BE2C (cell line): ENCODE results near the gene EMP2.

ENCODE experiments used
- DNase-seq: peaks from one replicate; pipeline ENCODE4 v3.0.0-alpha.2; 2020
- H3K27me3 ChIP-seq: fragments of 250-450 bp; sonication (Bioruptor Pico); 2 replicates; pipeline ENCODE4 v1.5.1; 2020; ENCODE audit warnings: mild to moderate bottlenecking
- H3K36me3 ChIP-seq: fragments of 250-450 bp; sonication (Bioruptor Pico); 2 replicates; pipeline ENCODE4 v1.5.1; 2020; ENCODE audit warnings: mild to moderate bottlenecking
- H3K4me1 ChIP-seq: fragments of 250-450 bp; sonication (Bioruptor Pico); 2 replicates; pipeline ENCODE4 v1.5.1; 2020
- H3K4me3 ChIP-seq: 2 replicates; pipeline ENCODE4 v1.5.1; 2011; ENCODE audit warnings: low read depth, low read length
- H3K9me3 ChIP-seq: fragments of 250-450 bp; sonication (Bioruptor Pico); 2 replicates; pipeline ENCODE4 v1.5.1; 2020
- CTCF ChIP-seq: IDR thresholded peaks from 2 replicates; pipeline ENCODE4 v1.5.1; 2012; ENCODE audit warnings: mild to moderate bottlenecking, low read depth, low read length

EMP2 gene

GRCh38 chr16:10529895-10530669 is 50.3 kb downstream of the EMP2 start:
- Histone ChIP-seq H3K4me1 (no peaks in the 10 kb centered on the region), H3K36me3 (no peaks in the 10 kb centered on the region), H3K9me3 (no peaks in the 10 kb centered on the region), H3K4me3 (no peak overlapping the region), H3K27me3 (no peaks in the 10 kb centered on the region)
- no peak for DNase-seq
- TF ChIP-seq CTCF: no peak

- Histone ChIP-seq H3K9me3 (no peaks in the 10 kb centered on the region), H3K4me1 (no peaks in the 10 kb centered on the region), H3K4me3 (no peak overlapping the region), H3K27me3 (no peaks in the 10 kb centered on the region), H3K36me3 (no peaks in the 10 kb centered on the region)
- DNase-seq: no peak
- TF ChIP-seq CTCF: no peak
Observed at GRCh38 chr16:10528635-10529034, 51.8 kb downstream of the EMP2 start.

DNA sequence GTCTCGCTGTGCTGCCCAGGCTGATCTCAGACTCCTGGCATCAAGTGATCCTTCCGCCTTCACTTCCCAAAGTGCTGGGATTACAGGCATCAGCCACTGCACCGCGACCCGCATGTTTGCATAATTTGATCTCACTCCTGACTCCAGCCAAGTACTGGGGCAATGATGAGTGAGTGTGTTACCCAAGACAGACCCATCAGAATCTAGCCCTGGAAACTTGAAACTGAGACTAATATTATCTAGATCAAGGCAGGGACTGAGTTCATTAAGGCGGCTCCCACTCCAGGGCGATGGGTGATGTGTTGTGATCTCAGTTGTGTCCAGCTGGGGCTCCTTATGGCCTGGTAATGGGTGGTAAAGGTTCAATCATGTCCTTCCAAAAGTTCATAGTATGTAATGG is 53.4 kb downstream of the EMP2 start:
- H3K36me3 ChIP-seq: no peaks in the 10 kb centered on the region
- no peaks in the 10 kb centered on the region for H3K4me1 ChIP-seq
- H3K27me3 ChIP-seq: no peaks in the 10 kb centered on the region
- no peak for TF ChIP-seq CTCF
- DNase-seq: no peak
- no peak overlapping the region for H3K4me3 ChIP-seq
- no peaks in the 10 kb centered on the region for H3K9me3 ChIP-seq

DNA sequence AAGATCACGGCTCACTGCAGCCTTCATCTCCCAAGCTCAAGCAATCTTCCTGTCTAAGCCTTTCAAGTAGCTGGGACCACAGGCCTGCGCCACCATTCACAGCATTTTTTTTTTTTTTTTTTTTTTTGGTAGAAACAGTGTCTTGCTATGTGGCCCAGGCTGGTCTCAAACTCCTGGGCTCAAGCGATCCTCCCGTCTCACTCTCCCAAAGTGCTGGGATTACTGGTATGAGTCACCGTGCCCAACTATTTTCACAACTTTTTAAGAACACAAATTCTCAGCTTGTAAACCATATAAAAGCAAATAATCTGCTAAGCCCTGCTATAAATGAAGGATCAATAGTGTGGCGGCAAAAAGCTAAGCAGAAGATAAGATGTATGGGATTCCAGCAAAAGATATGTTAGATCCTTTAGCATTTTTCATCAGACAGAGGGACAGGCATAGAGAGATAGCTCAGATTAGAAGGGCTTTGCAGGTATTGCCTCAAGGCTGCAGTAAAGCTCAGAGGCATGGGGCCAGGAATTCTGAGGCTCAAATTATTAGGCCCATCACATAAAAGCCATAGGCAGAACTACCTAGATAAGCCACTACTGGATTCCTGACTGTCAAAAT is 55.1 kb downstream of the EMP2 start:
- no peaks in the 10 kb centered on the region for H3K4me1 ChIP-seq
- H3K27me3 ChIP-seq: no peaks in the 10 kb centered on the region
- no peaks in the 10 kb centered on the region for H3K36me3 ChIP-seq
- DNase-seq: no peak
- H3K4me3 ChIP-seq: no peak overlapping the region
- no peak for TF ChIP-seq CTCF
- H3K9me3 ChIP-seq: no peaks in the 10 kb centered on the region

DNA sequence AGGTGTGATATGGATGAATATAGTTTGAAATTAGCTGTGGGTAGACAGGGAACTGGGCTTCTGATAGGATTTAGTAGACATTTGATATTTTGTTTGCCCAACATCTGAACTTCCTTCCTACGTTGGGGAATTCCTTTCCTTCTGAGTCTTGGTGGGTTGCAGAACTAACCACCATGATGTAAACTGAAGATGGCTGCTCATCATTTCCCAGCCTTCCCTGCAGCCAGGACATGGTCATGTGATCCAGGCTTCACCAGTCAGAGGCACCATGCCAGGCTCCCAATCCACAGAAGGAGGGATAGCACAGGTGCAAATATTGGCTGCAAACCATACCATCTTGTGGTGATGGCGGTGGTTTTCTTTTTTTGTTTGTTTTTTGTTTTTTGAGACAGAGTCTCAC is 57.4 kb downstream of the EMP2 start:
- Histone ChIP-seq H3K9me3 (no peaks in the 10 kb centered on the region), H3K4me3 (no peak overlapping the region), H3K4me1 (no peaks in the 10 kb centered on the region), H3K27me3 (no peaks in the 10 kb centered on the region), H3K36me3 (no peaks in the 10 kb centered on the region)
- no peak for DNase-seq
- no peak for TF ChIP-seq CTCF

GRCh38 chr16:10521681-10522274 is 58.6 kb downstream of the EMP2 start:
- Histone ChIP-seq H3K4me1 (no peaks in the 10 kb centered on the region), H3K36me3 (no peaks in the 10 kb centered on the region), H3K27me3 (no peaks in the 10 kb centered on the region), H3K9me3 (no peaks in the 10 kb centered on the region), H3K4me3 (no peak overlapping the region)
- peak; percentile 70 for DNase-seq
- peak; percentile 92 for TF ChIP-seq CTCF
